ENCODE measurements around the gene MAP6. TPM values are rescaled to one million over a fixed set of nuclear protein-coding genes. Genes with fewer than 3 reads are reported as not detected.

MAP6 gene
- total RNA-seq, 3 donors from 2014 or later (not counting 1 experiment from before 2014, with no cell fraction given): not detected

GRCh38 chr11:75560644-75561043, 108.2 kb downstream of the MAP6 start:
- ATAC-seq (no peak), DNase-seq (no peak)
- no peak for TF ChIP-seq CTCF (IDR thresholded peaks at IDR 0.05)
- H3K36me3 ChIP-seq (ENCODE audit: control insufficient read depth, insufficient read depth, low read length): no peaks in the 10 kb centered on the region
- peak overlapping the region; percentile 72 for H3K4me3 Mint-ChIP-seq
- intact Hi-C loops (cut with micrococcal nuclease): no loop called here
- no peaks in the 10 kb centered on the region for H3K36me3 Mint-ChIP-seq
- H3K27me3 Mint-ChIP-seq (ENCODE audit: low read depth in 2 of 2): peaks cover 0 to 4% of the 10 kb centered on the region in 2 donors
- H3K27ac Mint-ChIP-seq: peak overlapping the region in 1 of 2 donors; percentile 96
- no peaks in the 10 kb centered on the region for H3K27me3 ChIP-seq (ENCODE audit: control insufficient read depth, insufficient read depth, low read length)
- H3K9me3 ChIP-seq (ENCODE audit: control insufficient read depth, insufficient read depth, low read length): no peaks in the 10 kb centered on the region
- H3K4me1 ChIP-seq (ENCODE audit: control insufficient read depth, insufficient read depth, low read length): peaks cover 31% of the 10 kb centered on the region
- WGBS (ENCODE audit: insufficient coverage): 89% methylated on average over 1 of the region's 1 CpG
- H3K4me3 ChIP-seq (ENCODE audit: low read length): no peak overlapping the region
- H3K9me3 Mint-ChIP-seq: no peaks in the 10 kb centered on the region
- no peak overlapping the region for H3K27ac ChIP-seq (ENCODE audit: low read length)
- H3K4me1 Mint-ChIP-seq: peaks cover 26 to 39% of the 10 kb centered on the region in 2 donors

GRCh38 chr11:75558939-75559843, 109.6 kb downstream of the MAP6 start:
- H3K27me3 ChIP-seq (ENCODE audit: control insufficient read depth, insufficient read depth, low read length): no peaks in the 10 kb centered on the region
- TF ChIP-seq CTCF (IDR thresholded peaks at IDR 0.05): no peak
- intact Hi-C loops (cut with micrococcal nuclease): no loop called here
- no peaks in the 10 kb centered on the region for H3K9me3 ChIP-seq (ENCODE audit: control insufficient read depth, insufficient read depth, low read length)
- peaks cover 0 to 4% of the 10 kb centered on the region in 2 donors for H3K27me3 Mint-ChIP-seq (ENCODE audit: low read depth in 2 of 2)
- H3K4me3 Mint-ChIP-seq: peak overlapping the region; percentile 31
- no peak overlapping the region for H3K4me3 ChIP-seq (ENCODE audit: low read length)
- H3K9me3 Mint-ChIP-seq: no peaks in the 10 kb centered on the region
- no peak overlapping the region for H3K27ac ChIP-seq (ENCODE audit: low read length)
- ATAC-seq (no peak), DNase-seq (no peak)
- H3K4me1 ChIP-seq (ENCODE audit: control insufficient read depth, insufficient read depth, low read length): peaks cover 29% of the 10 kb centered on the region
- peaks cover 26 to 29% of the 10 kb centered on the region in 2 donors for H3K4me1 Mint-ChIP-seq
- H3K27ac Mint-ChIP-seq: peak overlapping the region in 1 of 2 donors; percentile 14
- H3K36me3 ChIP-seq (ENCODE audit: control insufficient read depth, insufficient read depth, low read length): no peaks in the 10 kb centered on the region
- no peaks in the 10 kb centered on the region for H3K36me3 Mint-ChIP-seq
- 90% methylated on average over 8 of the region's 8 CpGs for WGBS (ENCODE audit: insufficient coverage)

GRCh38 chr11:75557666-75558494, 111.0 kb downstream of the MAP6 start:
- intact Hi-C loops (cut with micrococcal nuclease): no loop called here
- Mint-ChIP-seq H3K27ac (no peak overlapping the region), H3K36me3 (no peaks in the 10 kb centered on the region), H3K4me3 (no peak overlapping the region), H3K4me1 (peaks cover 16% of the 10 kb centered on the region in 2 donors), H3K9me3 (no peaks in the 10 kb centered on the region), H3K27me3 (ENCODE audit: low read depth in 2 of 2) (peaks cover 0 to 4% of the 10 kb centered on the region in 2 donors)
- H3K4me3 ChIP-seq (ENCODE audit: low read length): no peak overlapping the region
- 90% methylated on average over 16 of the region's 17 CpGs for WGBS (ENCODE audit: insufficient coverage)
- no peak for ATAC-seq
- H3K27me3 ChIP-seq (ENCODE audit: control insufficient read depth, insufficient read depth, low read length): no peaks in the 10 kb centered on the region
- no peak for TF ChIP-seq CTCF (IDR thresholded peaks at IDR 0.05)
- H3K27ac ChIP-seq (ENCODE audit: low read length): no peak overlapping the region
- no peaks in the 10 kb centered on the region for H3K9me3 ChIP-seq (ENCODE audit: control insufficient read depth, insufficient read depth, low read length)
- no peak for DNase-seq
- H3K36me3 ChIP-seq (ENCODE audit: control insufficient read depth, insufficient read depth, low read length): no peaks in the 10 kb centered on the region
- H3K4me1 ChIP-seq (ENCODE audit: control insufficient read depth, insufficient read depth, low read length): peaks cover 16% of the 10 kb centered on the region

All from natural killer cell (primary cell).